GM21515 (cell line): Measurements from ENCODE around the gene ITIH6.
A peak's percentile ranks its signal among the peaks of the same experiment; 100 is the strongest.
"Not testable (repeated sequence)": the region's sequence is repeated elsewhere in the genome, so short reads cannot be mapped to it uniquely, and the experiment has no call there.

Experiments
- ATAC-seq: cut with Tn5 transposase; IDR thresholded peaks from one replicate; pipeline ENCODE4 v1.9.1; 2021; ENCODE audit not compliant: unreplicated experiment

ITIH6 gene

GRCh38 chrX:54798137-54798536 is at the start of gene ITIH6:
Gene ITIH6 (minus strand): TSS chrX:54798255. CDS start chrX:54798210, 45 bp downstream.
- ATAC-seq = no peak

GRCh38 chrX:54847700-54848099 is 49.6 kb upstream of the ITIH6 start:
- not testable (repeated sequence) for ATAC-seq

GRCh38 chrX:54843050-54843449 is 45.0 kb upstream of the ITIH6 start:
- no peak for ATAC-seq

DNA sequence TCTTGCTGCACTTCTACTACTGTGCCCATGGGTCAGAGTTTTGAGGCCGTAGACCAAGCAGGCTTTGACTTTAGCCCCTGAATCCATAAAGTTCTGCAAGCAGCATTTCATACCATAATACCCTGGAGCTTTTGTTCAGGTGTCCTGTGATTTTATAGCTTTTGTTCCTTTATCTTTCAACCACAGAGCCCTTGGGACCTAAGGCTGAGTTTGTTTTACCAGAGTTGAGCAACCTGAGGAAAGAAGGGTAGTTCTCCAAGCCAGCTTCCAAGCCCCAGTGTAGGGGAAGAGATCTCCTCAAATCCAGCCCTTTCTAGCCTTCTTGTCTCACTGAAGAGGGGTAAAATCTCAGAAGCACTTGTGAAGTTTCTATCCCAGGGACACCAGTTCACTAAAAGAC is 44.6 kb upstream of the ITIH6 start:
- ATAC-seq = no peak

GRCh38 chrX:54841184-54841874 is 43.3 kb upstream of the ITIH6 start:
- not testable (repeated sequence) for ATAC-seq

GRCh38 chrX:54838583-54838982 is 40.5 kb upstream of the ITIH6 start:
- no peak for ATAC-seq

DNA sequence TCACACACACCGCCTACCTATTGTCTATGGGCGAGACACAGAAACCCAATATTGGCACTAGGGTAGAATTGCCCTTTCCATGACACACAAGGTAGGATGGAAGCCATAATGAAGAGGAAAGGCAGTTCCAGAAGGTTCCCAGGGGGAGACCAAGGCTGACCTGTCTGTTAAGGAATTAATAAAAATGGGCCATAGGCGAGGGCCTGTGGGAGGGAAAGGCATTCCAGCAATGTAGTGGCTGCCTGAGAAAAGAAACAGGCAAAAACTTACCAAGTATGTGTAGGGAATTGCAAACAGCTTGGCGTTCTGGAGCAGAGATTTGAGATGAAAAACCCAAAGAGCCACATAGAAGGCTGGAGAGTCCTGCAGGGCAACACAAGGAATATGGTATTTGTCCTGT is 28.5 kb upstream of the ITIH6 start:
- no peak for ATAC-seq

DNA sequence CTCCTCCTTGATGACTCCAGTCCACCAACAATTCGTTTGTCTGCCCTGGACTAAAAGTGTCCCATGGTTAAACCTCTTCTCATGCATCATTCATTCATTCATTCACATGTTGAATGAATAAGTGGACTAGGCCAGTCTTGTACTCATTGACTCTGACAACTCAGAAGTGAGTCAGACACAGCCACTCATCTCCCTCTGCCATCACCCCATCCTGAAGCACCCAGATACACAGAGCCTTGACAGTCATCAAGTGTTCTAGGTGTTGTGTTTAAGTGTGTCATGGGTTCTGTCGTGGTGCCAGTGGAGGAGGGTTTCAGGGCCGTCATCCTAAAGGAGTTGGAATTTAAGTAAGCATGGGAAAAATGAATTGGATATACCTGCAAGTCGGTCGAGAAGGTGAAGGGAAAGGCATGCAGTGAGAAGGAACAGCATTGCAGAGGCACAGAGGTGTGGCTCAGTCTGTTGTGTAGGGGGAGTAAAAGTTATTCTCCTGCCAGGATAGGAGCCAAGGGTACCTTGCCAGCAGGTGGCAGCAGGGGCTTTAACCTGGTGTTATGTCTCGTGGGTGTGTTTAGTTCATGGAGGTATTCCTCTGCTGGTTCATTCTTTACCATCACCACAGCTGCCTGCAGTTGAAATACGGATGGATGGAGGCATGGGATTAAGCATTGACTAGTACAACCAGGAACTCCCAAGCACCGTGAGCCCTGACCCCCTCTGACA is 27.8 kb upstream of the ITIH6 start:
- ATAC-seq = no peak

GRCh38 chrX:54824722-54825121 is 26.7 kb upstream of the ITIH6 start:
- no peak for ATAC-seq

DNA sequence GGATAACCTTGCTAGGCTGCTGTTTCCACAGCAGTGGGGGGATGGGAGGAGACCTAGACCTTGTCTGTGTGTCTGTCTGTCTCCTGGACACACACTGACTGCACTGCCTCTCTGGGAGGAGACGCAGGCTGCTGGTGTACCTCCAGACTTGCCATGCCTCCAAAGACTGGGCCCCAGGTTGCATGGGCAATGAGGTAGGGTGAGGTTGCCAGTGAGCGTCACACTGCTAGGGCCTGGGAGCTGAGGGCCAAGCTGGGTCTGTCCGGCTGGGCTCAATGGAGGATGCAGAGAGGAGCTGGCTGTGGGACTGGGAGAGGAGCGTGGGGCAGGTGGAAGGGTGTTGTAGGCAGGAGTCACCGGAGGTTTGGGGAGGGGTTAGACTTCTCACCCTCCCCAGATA is 26.1 kb upstream of the ITIH6 start:
- no peak for ATAC-seq

- ATAC-seq = no peak
These were observed 23.3 kb upstream of the ITIH6 start for GRCh38 chrX:54821310-54821709.

GRCh38 chrX:54820737-54821136 is 22.7 kb upstream of the ITIH6 start:
- ATAC-seq = no peak

DNA sequence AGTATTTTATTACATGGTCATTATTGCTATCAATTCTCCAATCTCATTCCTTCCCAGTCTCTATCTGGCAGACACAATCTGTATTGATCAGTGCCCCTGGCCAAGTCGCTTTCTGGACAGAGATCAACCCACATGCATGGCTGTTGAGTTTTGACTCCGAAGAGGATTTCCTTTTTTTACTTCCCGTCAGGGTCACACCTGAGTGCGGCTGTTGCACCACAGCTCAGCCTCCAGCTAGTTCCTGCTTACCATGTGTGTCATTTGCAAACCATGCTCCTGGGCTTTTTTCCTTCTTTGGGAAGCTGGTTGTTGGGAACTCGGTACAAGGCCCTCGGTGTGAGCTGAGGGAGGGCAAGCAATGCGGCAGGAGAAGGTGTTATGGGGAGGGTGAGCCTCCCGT is 21.1 kb upstream of the ITIH6 start:
- no peak for ATAC-seq

GRCh38 chrX:54818221-54818620 is 20.2 kb upstream of the ITIH6 start:
- ATAC-seq = no peak

- no peak for ATAC-seq
These were observed 19.3 kb upstream of the ITIH6 start for GRCh38 chrX:54817220-54817820.

- no peak for ATAC-seq
These were observed 14.3 kb upstream of the ITIH6 start for GRCh38 chrX:54812306-54812705.

DNA sequence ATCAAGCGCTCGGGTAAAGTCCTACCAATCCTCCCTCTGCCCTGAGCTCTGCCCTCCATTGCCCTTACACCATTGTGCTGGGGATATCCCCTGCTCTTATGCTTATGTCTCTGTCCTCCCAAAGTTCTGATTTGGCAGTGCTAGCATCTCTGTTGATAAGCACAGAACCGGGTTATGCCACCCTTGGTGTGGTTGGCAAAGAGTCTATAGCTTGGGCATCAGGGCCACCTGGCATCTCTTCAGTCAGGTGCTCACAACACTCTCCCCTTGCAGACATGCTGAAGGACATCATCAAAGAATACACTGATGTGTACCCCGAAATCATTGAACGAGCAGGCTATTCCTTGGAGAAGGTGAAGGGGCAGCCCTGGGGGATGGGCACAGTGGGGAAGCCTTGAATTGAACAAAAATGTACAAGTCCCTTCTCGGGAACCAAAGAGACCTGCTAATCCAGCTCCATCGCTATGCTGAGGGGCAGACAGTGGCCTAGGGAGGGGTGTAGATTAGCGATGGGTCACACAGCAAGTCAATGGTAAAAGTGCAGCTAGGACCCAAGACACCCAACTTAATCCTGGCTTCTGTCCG is 13.3 kb upstream of the ITIH6 start:
- ATAC-seq = no peak

DNA sequence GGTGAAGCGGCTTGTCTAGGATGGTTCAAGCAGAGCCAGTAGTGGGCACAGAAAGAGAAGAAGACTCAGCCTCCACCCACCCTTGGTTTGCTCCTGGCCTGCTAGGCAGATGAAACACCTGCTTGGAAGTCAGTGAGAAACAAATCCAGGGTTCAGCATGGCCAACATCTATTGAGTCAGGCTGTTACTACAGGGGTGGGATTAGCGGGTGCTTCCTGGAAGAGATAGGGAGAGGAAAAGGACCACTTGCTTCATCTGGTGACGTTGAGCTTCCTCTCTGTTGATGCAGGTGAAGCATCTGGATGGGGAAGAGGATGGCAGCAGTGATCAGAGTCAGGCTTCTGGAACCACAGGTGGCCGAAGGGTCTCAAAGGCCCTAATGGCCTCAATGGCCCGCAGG is 12.5 kb upstream of the ITIH6 start:
- no peak for ATAC-seq

DNA sequence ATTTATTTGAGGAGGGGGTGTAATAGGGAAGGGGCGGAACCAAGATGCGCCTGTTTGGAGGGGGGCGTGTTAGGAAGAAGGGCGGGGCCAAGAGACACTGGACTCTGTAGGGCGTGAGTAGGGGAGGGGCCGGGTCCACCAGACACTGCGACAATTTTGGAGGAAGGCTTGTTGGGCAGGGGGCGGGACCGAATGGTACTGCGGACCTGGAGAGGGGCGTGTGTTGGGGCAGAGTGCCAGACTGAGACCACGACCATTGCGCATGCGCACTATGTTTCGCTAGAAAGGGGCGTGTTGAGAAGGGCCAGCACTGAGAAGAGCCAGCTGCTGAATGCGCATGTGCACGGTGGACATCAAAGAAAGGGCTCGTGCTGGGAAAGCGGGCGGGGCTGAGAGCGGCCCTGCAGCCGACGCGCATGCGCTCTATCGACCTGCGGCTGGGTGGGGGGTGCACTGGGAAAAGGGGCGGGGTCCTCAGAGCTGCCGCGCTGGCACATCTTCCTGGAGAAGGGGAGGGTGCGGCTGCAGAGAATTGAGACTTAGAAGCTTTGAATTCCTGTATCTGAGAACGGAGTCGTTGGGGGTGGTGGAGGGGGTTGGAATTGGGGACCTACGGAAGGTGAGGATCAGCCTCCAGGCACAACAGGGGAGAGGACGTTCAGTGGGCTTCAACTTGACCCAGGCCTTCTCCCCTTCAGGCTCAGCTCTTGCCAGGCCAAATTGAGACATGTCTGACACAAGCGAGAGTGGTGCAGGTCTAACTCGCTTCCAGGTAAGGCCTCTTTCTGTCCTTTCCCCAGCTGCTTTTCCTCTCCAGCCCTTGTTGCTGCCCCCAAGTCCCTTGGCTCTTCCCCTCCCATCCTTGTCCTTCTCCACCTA is 10.8 kb upstream of the ITIH6 start:
- ATAC-seq = peak; percentile 85

- peak; percentile 30 for ATAC-seq
These were observed 10.1 kb upstream of the ITIH6 start for GRCh38 chrX:54808109-54808604.
